ENCODE measurements around the gene LHFPL6. TPM values are rescaled to one million over a fixed set of nuclear protein-coding genes. Genes with fewer than 3 reads are reported as not detected.
A peak's percentile ranks its signal among the peaks of the same experiment; 100 is the strongest.

LHFPL6 gene
- total RNA-seq, 3 donors from 2014 or later (not counting 1 experiment from before 2014, with no cell fraction given) = not detected

DNA sequence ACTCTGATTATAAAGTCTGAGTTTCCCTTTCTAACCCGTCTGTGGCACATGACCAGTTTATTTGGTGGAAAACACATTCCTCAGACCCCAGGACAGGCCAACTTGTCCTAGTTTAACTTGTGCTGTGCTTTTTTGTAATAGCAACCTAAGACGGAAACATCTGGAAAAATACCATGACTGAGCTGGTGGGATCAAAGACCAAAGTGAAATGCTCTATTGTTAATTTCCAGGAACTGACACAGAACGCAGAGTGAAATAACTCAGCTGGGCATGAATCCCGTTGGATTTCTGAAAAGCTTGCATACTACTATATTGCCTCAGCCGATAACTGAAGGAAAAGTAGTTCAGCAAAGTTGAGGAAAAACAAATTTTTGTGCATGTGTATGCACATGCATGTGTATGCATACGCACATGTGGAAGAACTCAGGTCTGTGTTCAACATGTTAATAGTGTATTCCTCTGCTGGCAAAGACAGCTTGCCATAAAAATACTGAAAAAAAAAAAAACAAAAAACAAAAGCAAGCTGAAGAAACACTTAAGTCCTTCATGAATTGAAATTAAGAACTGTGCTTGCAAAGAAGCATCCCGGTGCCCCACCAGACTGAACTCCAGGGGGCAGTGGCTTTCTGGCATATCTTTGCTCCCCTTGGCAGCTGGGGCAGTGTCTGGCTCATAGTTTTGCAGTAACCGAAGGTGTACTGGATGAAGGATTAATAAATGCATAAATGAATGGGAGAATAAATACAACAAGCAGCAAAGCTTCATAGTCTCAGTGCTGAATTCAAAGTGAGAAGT lies 187.8 kb downstream of the LHFPL6 start:
- H3K27me3 ChIP-seq (ENCODE audit: control insufficient read depth, insufficient read depth, low read length) = no peaks in the 10 kb centered on the region
- no peaks in the 10 kb centered on the region for H3K9me3 ChIP-seq (ENCODE audit: control insufficient read depth, insufficient read depth, low read length)
- no peak overlapping the region for H3K4me3 ChIP-seq (ENCODE audit: low read length)
- ATAC-seq (no peak), DNase-seq (peak in 1 of 2 donors; percentile 6)
- Mint-ChIP-seq H3K27me3 (ENCODE audit: low read depth in 2 of 2) (peaks cover 0 to 3% of the 10 kb centered on the region in 2 donors), H3K9me3 (peaks cover 0 to 2% of the 10 kb centered on the region in 2 donors), H3K27ac (no peak overlapping the region), H3K36me3 (no peaks in the 10 kb centered on the region), H3K4me3 (no peak overlapping the region), H3K4me1 (no peaks in the 10 kb centered on the region)
- TF ChIP-seq, protein P1, sequence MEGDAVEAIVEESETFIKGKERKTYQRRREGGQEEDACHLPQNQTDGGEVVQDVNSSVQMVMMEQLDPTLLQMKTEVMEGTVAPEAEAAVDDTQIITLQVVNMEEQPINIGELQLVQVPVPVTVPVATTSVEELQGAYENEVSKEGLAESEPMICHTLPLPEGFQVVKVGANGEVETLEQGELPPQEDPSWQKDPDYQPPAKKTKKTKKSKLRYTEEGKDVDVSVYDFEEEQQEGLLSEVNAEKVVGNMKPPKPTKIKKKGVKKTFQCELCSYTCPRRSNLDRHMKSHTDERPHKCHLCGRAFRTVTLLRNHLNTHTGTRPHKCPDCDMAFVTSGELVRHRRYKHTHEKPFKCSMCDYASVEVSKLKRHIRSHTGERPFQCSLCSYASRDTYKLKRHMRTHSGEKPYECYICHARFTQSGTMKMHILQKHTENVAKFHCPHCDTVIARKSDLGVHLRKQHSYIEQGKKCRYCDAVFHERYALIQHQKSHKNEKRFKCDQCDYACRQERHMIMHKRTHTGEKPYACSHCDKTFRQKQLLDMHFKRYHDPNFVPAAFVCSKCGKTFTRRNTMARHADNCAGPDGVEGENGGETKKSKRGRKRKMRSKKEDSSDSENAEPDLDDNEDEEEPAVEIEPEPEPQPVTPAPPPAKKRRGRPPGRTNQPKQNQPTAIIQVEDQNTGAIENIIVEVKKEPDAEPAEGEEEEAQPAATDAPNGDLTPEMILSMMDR (IDR thresholded peaks at IDR 0.05) = no peak
- no peaks in the 10 kb centered on the region for H3K36me3 ChIP-seq (ENCODE audit: control insufficient read depth, insufficient read depth, low read length)
- intact Hi-C loops (cut with micrococcal nuclease) = no loop called here
- H3K4me1 ChIP-seq (ENCODE audit: control insufficient read depth, insufficient read depth, low read length) = no peaks in the 10 kb centered on the region
- no peak overlapping the region for H3K27ac ChIP-seq (ENCODE audit: low read length)
- 65% methylated on average over 8 of the region's 8 CpGs for WGBS (ENCODE audit: insufficient coverage)

GRCh38 chr13:39414339-39414738 lies 188.7 kb downstream of the LHFPL6 start:
- Mint-ChIP-seq H3K36me3 (no peaks in the 10 kb centered on the region), H3K4me3 (no peak overlapping the region), H3K27ac (no peak overlapping the region), H3K9me3 (peaks cover 0 to 2% of the 10 kb centered on the region in 2 donors), H3K4me1 (no peaks in the 10 kb centered on the region), H3K27me3 (ENCODE audit: low read depth in 2 of 2) (peaks cover 0 to 3% of the 10 kb centered on the region in 2 donors)
- intact Hi-C loops (cut with micrococcal nuclease) = no loop called here
- Histone ChIP-seq H3K36me3 (ENCODE audit: control insufficient read depth, insufficient read depth, low read length) (no peaks in the 10 kb centered on the region), H3K4me3 (ENCODE audit: low read length) (no peak overlapping the region), H3K27me3 (ENCODE audit: control insufficient read depth, insufficient read depth, low read length) (no peaks in the 10 kb centered on the region), H3K9me3 (ENCODE audit: control insufficient read depth, insufficient read depth, low read length) (no peaks in the 10 kb centered on the region), H3K4me1 (ENCODE audit: control insufficient read depth, insufficient read depth, low read length) (no peaks in the 10 kb centered on the region), H3K27ac (ENCODE audit: low read length) (no peak overlapping the region)
- ATAC-seq = no peak
- TF ChIP-seq, protein P1 (IDR thresholded peaks at IDR 0.05) = no peak
- no peak for DNase-seq

GRCh38 chr13:39411511-39411910 lies 191.5 kb downstream of the LHFPL6 start:
- H3K27me3 Mint-ChIP-seq (ENCODE audit: low read depth in 2 of 2) = no peaks in the 10 kb centered on the region
- H3K4me3 Mint-ChIP-seq = no peak overlapping the region

More at GRCh38 chr13:39411511-39411910, 191.5 kb downstream of the LHFPL6 start:
- no peaks in the 10 kb centered on the region for H3K4me1 Mint-ChIP-seq
- 89% methylated on average over 2 of the region's 3 CpGs for WGBS (ENCODE audit: insufficient coverage)
- H3K27ac Mint-ChIP-seq = no peak overlapping the region
- H3K9me3 Mint-ChIP-seq = peaks cover 0 to 4% of the 10 kb centered on the region in 2 donors
- Histone ChIP-seq H3K27ac (ENCODE audit: low read length) (no peak overlapping the region), H3K36me3 (ENCODE audit: control insufficient read depth, insufficient read depth, low read length) (no peaks in the 10 kb centered on the region), H3K4me1 (ENCODE audit: control insufficient read depth, insufficient read depth, low read length) (no peaks in the 10 kb centered on the region), H3K27me3 (ENCODE audit: control insufficient read depth, insufficient read depth, low read length) (no peaks in the 10 kb centered on the region), H3K9me3 (ENCODE audit: control insufficient read depth, insufficient read depth, low read length) (no peaks in the 10 kb centered on the region), H3K4me3 (ENCODE audit: low read length) (no peak overlapping the region)
- DNase-seq (no peak), ATAC-seq (no peak)
- intact Hi-C loops (cut with micrococcal nuclease) = no loop called here
- TF ChIP-seq, protein P1 (IDR thresholded peaks at IDR 0.05) = no peak
- H3K36me3 Mint-ChIP-seq = no peaks in the 10 kb centered on the region

Data from natural killer cell (primary cell).